Peyer's patch (tissue), 4 donors: Measurements from ENCODE around the gene MUC2. TPM values are rescaled to one million over a fixed set of nuclear protein-coding genes. Genes with fewer than 3 reads are reported as not detected.

Experiments used
- DNase-seq, 3 donors: peaks; one replicate each; pipeline ENCODE4 v3.0.0-alpha.2; 2017 to 2019
- H3K27ac ChIP-seq, 4 donors: fragments of 200-600 bp; sonication (generic); one replicate each; pipeline ENCODE4 v1.5.1; 2016 to 2019
- H3K27me3 ChIP-seq, 2 donors: fragments of 200-600 bp; sonication (generic); one replicate each; pipeline ENCODE4 v1.5.1; 2019
- H3K36me3 ChIP-seq, 3 donors: fragments of 200-600 bp; sonication (generic); one replicate each; pipeline ENCODE4 v1.5.1; 2016 to 2019
- H3K4me1 ChIP-seq, 4 donors: fragments of 200-600 bp; sonication (generic); one replicate each; pipeline ENCODE4 v1.5.1; 2016 to 2019
- H3K4me3 ChIP-seq, 4 donors: fragments of 200-600 bp; sonication (generic); 1 replicate in 3 of 4; 2 replicates in 1 of 4; pipeline ENCODE4 v1.5.1; 2016 to 2019; ENCODE audit warnings: mild to moderate bottlenecking in 1 of 4
- H3K9me3 ChIP-seq, 4 donors: fragments of 200-600 bp; sonication (generic); one replicate each; pipeline ENCODE4 v1.5.1; 2016 to 2019; ENCODE audit warnings: mild to moderate bottlenecking in 1 of 4
- POLR2A ChIP-seq, 2 donors: fragments of 450-650 bp; IDR thresholded peaks; one replicate each; pipeline ENCODE4 v1.5.1; 2017; ENCODE audit warnings: antibody characterized with exemption in 2 of 2, mild to moderate bottlenecking in 2 of 2, moderate library complexity in 2 of 2
- total RNA-seq, 4 donors: library from RNA; depleted of rRNA; stranded (reverse); fragments of >200 nt; gene quantifications; one replicate each; pipeline ENCODE4 v1.1.0, GENCODE V29; 2016
- TF ChIP-seq, protein P1 (sequence below), 6 experiments: fragments of 450-650 bp in 4 of 6; fragments of 200-600 bp in 2 of 6; sonication (generic) in 1 of 6; IDR thresholded peaks; one replicate each; pipeline ENCODE4 v1.5.1; 2017 to 2019; ENCODE audit warnings: antibody characterized with exemption in 6 of 6, mild to moderate bottlenecking in 3 of 6, moderate library complexity in 1 of 6

The MUC2 gene
- total RNA-seq, 4 donors from 2014 or later, result 817 to 1,165 (median 1,010) TPM

GRCh38 chr11:1034456-1035295, 40.0 kb upstream of the MUC2 start:
- H3K4me1 ChIP-seq, result no peaks in the 10 kb centered on the region
- TF ChIP-seq, protein P1, sequence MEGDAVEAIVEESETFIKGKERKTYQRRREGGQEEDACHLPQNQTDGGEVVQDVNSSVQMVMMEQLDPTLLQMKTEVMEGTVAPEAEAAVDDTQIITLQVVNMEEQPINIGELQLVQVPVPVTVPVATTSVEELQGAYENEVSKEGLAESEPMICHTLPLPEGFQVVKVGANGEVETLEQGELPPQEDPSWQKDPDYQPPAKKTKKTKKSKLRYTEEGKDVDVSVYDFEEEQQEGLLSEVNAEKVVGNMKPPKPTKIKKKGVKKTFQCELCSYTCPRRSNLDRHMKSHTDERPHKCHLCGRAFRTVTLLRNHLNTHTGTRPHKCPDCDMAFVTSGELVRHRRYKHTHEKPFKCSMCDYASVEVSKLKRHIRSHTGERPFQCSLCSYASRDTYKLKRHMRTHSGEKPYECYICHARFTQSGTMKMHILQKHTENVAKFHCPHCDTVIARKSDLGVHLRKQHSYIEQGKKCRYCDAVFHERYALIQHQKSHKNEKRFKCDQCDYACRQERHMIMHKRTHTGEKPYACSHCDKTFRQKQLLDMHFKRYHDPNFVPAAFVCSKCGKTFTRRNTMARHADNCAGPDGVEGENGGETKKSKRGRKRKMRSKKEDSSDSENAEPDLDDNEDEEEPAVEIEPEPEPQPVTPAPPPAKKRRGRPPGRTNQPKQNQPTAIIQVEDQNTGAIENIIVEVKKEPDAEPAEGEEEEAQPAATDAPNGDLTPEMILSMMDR (IDR thresholded peaks at IDR 0.05), result no peak
- TF ChIP-seq POLR2A (IDR thresholded peaks at IDR 0.05), result no peak
- no peaks in the 10 kb centered on the region for H3K36me3 ChIP-seq
- DNase-seq, result no peak
- H3K9me3 ChIP-seq, result no peaks in the 10 kb centered on the region
- no peak overlapping the region for H3K27ac ChIP-seq
- no peak overlapping the region for H3K4me3 ChIP-seq
- H3K27me3 ChIP-seq, result no peaks in the 10 kb centered on the region

- no peak overlapping the region for H3K4me3 ChIP-seq
- no peaks in the 10 kb centered on the region for H3K4me1 ChIP-seq
- no peak overlapping the region for H3K27ac ChIP-seq
- TF ChIP-seq, protein P1 (IDR thresholded peaks at IDR 0.05), result no peak
- TF ChIP-seq POLR2A (IDR thresholded peaks at IDR 0.05), result no peak
- H3K36me3 ChIP-seq, result no peaks in the 10 kb centered on the region
- H3K27me3 ChIP-seq, result no peaks in the 10 kb centered on the region
- H3K9me3 ChIP-seq, result no peaks in the 10 kb centered on the region
- DNase-seq, result no peak
Measured at GRCh38 chr11:1035577-1036283, 38.9 kb upstream of the MUC2 start.

DNA sequence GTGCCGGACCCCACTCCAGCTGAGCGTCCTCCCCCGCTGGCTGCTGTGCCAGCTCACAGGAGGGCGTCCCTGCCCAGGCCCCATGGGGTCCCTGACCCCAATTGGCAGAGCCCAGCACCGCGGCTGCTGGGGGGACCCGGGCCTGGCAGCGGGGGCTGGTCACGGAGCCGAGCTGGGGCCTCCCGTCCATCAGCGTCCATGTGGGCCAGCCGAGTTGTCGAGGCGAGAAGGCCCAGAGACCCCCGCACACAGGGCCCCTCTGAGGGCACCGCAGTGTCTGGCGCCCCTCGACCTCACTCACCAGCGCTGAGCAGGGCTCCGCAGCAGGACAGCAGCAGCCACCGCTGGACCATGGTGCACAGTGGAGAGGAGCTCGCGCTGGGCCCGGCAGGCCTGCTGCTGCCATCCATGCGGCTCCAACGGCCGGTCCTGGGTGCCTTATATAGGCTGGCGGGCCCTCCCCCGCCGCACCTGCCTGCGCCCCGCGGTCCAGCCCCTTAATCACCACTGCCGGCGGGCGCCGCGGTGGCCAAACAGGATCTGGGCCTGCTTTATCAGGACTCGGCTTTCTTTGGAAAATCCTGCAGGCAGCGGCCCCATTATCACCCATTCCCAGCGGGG, 38.3 kb upstream of the MUC2 start, which contains the start of gene MUC6:
Gene MUC6 (minus strand): TSS at position 416 of the 621 bp plus-strand sequence. CDS start 63 bp downstream, at position 353.
- no peak within 1 kb of the TSS for H3K4me3 ChIP-seq
- TF ChIP-seq POLR2A (IDR thresholded peaks at IDR 0.05), result no peak
- TF ChIP-seq, protein P1 (IDR thresholded peaks at IDR 0.05), result no peak
- DNase-seq, result no peak
- no peak within 1 kb of the TSS for H3K27ac ChIP-seq
- H3K4me1 ChIP-seq, result no peaks in the 10 kb centered on the region
- H3K36me3 ChIP-seq, result no peaks in the 10 kb centered on the region
- H3K9me3 ChIP-seq, result no peaks in the 10 kb centered on the region
- H3K27me3 ChIP-seq, result no peaks in the 10 kb centered on the region

- DNase-seq, result no peak
- no peaks in the 10 kb centered on the region for H3K27me3 ChIP-seq
- no peaks in the 10 kb centered on the region for H3K36me3 ChIP-seq
- H3K27ac ChIP-seq, result no peak overlapping the region
- H3K9me3 ChIP-seq, result no peaks in the 10 kb centered on the region
- no peak overlapping the region for H3K4me3 ChIP-seq
- no peaks in the 10 kb centered on the region for H3K4me1 ChIP-seq
- TF ChIP-seq, protein P1 (IDR thresholded peaks at IDR 0.05), result no peak
- TF ChIP-seq POLR2A (IDR thresholded peaks at IDR 0.05), result no peak
Measured at GRCh38 chr11:1036931-1037330, 37.7 kb upstream of the MUC2 start.

GRCh38 chr11:1037506-1038055, 37.1 kb upstream of the MUC2 start:
- Histone ChIP-seq H3K27me3 (no peaks in the 10 kb centered on the region), H3K9me3 (no peaks in the 10 kb centered on the region), H3K4me1 (no peaks in the 10 kb centered on the region), H3K4me3 (no peak overlapping the region), H3K27ac (no peak overlapping the region), H3K36me3 (no peaks in the 10 kb centered on the region)
- DNase-seq, result no peak
- TF ChIP-seq, protein P1 (IDR thresholded peaks at IDR 0.05), result no peak
- no peak for TF ChIP-seq POLR2A (IDR thresholded peaks at IDR 0.05)
